ENCODE data around the gene CNNM2. TPM values are rescaled to one million over a fixed set of nuclear protein-coding genes. Genes with fewer than 3 reads are reported as not detected.
"Not testable (repeated sequence)": the region's sequence is repeated elsewhere in the genome, so short reads cannot be mapped to it uniquely, and the experiment has no call there.

Gene CNNM2
- total RNA-seq, 2 experiments from 2014 or later = 4.2 to 4.5 TPM

DNA sequence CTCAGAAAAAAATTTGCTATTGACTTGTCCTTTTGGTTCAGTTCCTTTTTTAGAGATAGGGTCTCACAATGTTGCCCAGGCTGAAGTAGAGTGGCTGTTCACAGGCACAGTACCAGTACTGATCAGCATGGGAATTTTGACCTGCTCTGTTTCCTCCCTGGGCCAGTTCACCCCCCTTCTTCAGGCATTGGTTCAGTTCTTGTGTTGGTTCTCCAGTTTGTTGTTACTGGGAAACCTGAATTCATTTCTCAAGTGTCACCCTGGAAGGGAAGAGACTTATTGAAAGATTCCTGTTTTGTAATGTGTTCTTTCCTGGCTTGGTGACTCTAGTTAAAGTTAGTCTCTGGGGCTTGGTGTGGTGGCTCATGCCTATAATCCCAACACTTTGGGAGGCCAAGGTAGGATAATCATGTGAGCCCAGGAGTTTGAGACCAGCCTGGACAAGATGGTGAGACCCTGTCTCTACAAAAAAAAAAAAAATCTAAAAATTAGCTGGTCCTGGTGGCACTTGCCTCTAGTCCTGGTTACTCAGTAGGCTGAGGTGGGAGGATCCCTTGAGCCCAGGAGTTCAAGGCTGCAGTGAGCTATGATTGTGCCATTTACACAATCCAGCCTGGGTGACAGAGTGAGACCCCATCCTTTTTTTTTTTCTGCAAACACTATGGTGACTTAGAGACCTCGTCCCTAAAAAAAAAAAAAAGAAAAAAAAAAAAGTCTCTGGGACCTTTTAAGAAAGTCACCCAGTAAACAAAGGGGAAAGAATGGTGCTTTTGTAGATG lies 52.7 kb downstream of the CNNM2 start:
- H3K27me3 Mint-ChIP-seq = no peaks in the 10 kb centered on the region
- intact Hi-C loops (cut with DNase I, micrococcal nuclease) = no loop called here
- H3K9me3 Mint-ChIP-seq (ENCODE audit: low read depth) = no peaks in the 10 kb centered on the region
- ChIA-PET CTCF (no interaction called here), POLR2A (no interaction called here)
- no peaks in the 10 kb centered on the region for H3K4me1 Mint-ChIP-seq
- H3K27ac Mint-ChIP-seq = no peak overlapping the region
- no peak for ATAC-seq
- no peak overlapping the region for H3K4me3 Mint-ChIP-seq
- DNase-seq = no peak
- no peaks in the 10 kb centered on the region for H3K36me3 Mint-ChIP-seq (ENCODE audit: low read depth)

DNA sequence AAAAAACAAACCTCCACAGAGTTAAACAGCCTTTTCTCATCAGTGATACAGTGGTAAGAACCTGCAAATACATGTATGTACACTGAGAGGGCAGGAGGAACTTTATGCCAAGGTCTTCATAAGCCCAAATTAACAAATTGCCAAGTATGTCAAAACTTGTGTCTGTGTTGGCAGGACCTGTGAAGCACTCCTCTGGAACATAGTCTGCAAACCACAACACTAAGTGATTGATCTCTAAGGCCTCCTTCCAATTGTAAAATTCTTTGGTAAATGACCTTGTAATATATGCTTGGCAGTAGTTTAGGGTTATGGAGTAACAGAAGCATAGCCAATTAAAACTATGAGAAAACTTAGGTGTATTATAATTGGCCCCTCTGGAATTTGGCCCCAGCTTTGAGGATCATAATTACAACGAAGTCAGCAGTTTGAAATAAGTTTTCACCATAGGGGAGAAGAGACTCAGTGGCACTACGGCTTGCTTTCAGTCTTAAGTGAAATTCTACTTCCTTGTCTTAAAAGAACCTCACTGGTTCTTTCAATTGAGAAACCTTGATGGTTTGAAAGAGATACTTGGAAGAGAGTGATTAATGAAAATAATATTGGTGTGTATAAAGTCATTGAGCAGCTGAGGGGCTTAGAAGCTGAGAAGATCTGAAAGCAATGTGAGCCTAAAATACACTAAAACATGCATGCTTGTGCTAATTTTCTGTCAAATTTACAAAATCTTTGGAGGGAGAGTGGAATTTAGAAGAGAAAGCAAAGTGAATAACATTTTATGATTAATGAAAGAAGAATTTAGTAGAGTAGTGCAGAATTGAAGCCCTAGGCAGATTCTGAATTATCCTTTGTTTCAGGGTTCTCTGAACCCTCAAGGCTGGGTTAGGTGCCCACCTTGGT lies 57.6 kb downstream of the CNNM2 start:
- Mint-ChIP-seq H3K4me3 (no peak overlapping the region), H3K36me3 (ENCODE audit: low read depth) (no peaks in the 10 kb centered on the region), H3K9me3 (ENCODE audit: low read depth) (no peaks in the 10 kb centered on the region), H3K4me1 (no peaks in the 10 kb centered on the region), H3K27me3 (no peaks in the 10 kb centered on the region), H3K27ac (no peak overlapping the region)
- intact Hi-C loops (cut with DNase I, micrococcal nuclease) = no loop called here
- ChIA-PET CTCF (interaction anchor here (1.1 kb wide), 1 partner anchor 58 kb away, joined by 3 read pairs; the partner anchor contains the start of gene CNNM2), POLR2A (no interaction called here)
- DNase-seq = no peak
- ATAC-seq = no peak

DNA sequence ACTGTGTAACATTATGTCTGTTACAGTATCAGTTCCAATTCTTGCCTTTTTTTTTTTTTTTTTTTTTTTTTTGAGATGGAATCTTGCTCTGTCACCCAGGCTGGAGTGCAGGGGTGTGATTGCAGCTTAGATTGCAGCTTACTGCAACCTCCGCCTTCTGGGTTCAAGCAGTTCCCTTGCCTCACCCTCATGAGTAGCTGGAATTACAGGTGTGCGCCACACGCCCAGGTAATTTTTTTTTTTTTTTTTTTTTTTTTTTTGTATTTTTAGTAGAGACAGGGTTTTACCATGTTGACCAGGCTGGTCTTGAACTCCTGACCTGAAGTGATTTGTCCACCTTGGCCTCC lies 58.3 kb downstream of the CNNM2 start:
- H3K4me1 Mint-ChIP-seq; H3K27ac Mint-ChIP-seq; H3K27me3 Mint-ChIP-seq; H3K4me3 Mint-ChIP-seq; H3K9me3 Mint-ChIP-seq (ENCODE audit: low read depth); DNase-seq; H3K36me3 Mint-ChIP-seq (ENCODE audit: low read depth); intact Hi-C loops (cut with DNase I, micrococcal nuclease); POLR2A ChIA-PET; ATAC-seq: not testable (repeated sequence)
- CTCF ChIA-PET = interaction anchor here (1.1 kb wide), 1 partner anchor 59 kb away, joined by 3 read pairs; the partner anchor contains the start of gene CNNM2

DNA sequence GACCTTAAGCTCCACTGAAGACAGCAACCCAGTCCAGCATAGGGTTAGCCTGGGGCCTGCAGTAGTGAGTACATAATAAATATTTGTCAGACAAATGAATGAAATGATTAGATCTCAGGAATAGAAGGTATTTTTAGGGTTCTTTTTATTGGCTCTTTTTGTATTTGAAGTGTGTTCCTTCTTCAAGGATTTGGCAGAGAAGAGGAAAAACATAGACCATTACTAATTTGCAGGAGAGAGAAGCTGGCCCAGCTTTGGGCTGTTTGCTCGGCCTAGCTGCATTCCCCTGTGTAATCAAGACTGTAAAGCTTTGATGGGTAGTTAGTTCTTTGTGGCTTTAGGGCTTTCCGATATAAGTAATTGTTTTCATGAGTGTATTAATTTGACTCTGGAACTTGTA lies 64.2 kb downstream of the CNNM2 start:
- CTCF ChIA-PET = no interaction called here
- no peaks in the 10 kb centered on the region for H3K9me3 Mint-ChIP-seq (ENCODE audit: low read depth)
- H3K27me3 Mint-ChIP-seq = no peaks in the 10 kb centered on the region
- intact Hi-C loops (cut with DNase I, micrococcal nuclease) = no loop called here
- POLR2A ChIA-PET = no interaction called here
- ATAC-seq = no peak
- H3K36me3 Mint-ChIP-seq (ENCODE audit: low read depth) = peaks cover 2% of the 10 kb centered on the region
- no peaks in the 10 kb centered on the region for H3K4me1 Mint-ChIP-seq
- H3K4me3 Mint-ChIP-seq = no peak overlapping the region
- H3K27ac Mint-ChIP-seq = no peak overlapping the region
- no peak for DNase-seq

DNA sequence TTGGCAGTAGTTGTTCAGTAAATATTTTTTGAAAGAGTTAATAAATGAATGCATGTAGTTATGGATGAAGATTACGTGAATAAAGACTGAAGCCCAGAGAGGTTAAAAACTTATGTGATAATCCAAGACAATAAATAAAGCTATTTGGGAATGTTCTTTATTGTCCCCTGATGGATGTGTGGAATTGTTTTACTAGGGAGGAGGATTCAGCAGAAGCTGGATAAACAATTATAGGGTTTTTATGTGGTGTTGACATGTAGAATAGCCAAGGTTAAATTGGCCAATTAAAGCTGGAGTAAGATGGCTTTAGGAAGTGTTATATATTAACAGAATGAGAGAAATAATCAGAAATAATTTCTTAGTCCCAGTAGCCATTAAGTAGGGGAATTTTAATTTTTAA lies 66.0 kb downstream of the CNNM2 start:
- no peaks in the 10 kb centered on the region for H3K27me3 Mint-ChIP-seq
- ATAC-seq (no peak), DNase-seq (no peak)
- POLR2A ChIA-PET = no interaction called here
- CTCF ChIA-PET = interaction anchor here (0.6 to 1.1 kb wide), 3 partner anchors 16 to 32 kb away, joined by 3 read pairs; no protein-coding TSS in a partner anchor
- no peak overlapping the region for H3K4me3 Mint-ChIP-seq
- H3K27ac Mint-ChIP-seq = no peak overlapping the region
- intact Hi-C loops (cut with DNase I, micrococcal nuclease) = no loop called here
- no peaks in the 10 kb centered on the region for H3K9me3 Mint-ChIP-seq (ENCODE audit: low read depth)
- no peaks in the 10 kb centered on the region for H3K4me1 Mint-ChIP-seq
- peaks cover 2% of the 10 kb centered on the region for H3K36me3 Mint-ChIP-seq (ENCODE audit: low read depth)

DNA sequence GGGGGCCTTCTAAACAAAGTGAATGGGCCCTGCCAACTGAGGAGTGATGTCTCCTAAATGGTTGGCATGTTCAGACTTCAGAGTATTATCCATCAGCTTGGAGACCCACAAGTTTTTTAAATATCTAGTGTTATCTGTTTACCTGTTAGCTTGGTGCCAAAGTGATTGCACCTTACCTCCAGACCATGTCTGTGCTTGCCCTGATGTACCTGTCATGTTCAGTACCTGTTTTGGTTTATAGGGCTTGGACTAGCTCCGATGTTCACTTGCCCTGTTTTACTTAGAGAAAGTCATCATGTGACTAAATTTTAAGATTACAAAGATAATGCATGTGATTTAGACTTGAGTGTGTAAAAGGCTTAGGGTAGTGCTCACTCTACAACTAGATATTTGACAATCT lies 67.7 kb downstream of the CNNM2 start:
- intact Hi-C loops (cut with DNase I, micrococcal nuclease) = no loop called here
- CTCF ChIA-PET = interaction anchor here (0.6 to 0.7 kb wide), 2 partner anchors 11 to 138 kb away, joined by 3 read pairs; no protein-coding TSS in a partner anchor
- H3K9me3 Mint-ChIP-seq (ENCODE audit: low read depth) = no peaks in the 10 kb centered on the region
- DNase-seq = no peak
- peaks cover 2% of the 10 kb centered on the region for H3K4me1 Mint-ChIP-seq
- H3K27ac Mint-ChIP-seq = no peak overlapping the region
- no peaks in the 10 kb centered on the region for H3K27me3 Mint-ChIP-seq
- peaks cover 2% of the 10 kb centered on the region for H3K36me3 Mint-ChIP-seq (ENCODE audit: low read depth)
- H3K4me3 Mint-ChIP-seq = no peak overlapping the region
- POLR2A ChIA-PET = no interaction called here
- no peak for ATAC-seq

DNA sequence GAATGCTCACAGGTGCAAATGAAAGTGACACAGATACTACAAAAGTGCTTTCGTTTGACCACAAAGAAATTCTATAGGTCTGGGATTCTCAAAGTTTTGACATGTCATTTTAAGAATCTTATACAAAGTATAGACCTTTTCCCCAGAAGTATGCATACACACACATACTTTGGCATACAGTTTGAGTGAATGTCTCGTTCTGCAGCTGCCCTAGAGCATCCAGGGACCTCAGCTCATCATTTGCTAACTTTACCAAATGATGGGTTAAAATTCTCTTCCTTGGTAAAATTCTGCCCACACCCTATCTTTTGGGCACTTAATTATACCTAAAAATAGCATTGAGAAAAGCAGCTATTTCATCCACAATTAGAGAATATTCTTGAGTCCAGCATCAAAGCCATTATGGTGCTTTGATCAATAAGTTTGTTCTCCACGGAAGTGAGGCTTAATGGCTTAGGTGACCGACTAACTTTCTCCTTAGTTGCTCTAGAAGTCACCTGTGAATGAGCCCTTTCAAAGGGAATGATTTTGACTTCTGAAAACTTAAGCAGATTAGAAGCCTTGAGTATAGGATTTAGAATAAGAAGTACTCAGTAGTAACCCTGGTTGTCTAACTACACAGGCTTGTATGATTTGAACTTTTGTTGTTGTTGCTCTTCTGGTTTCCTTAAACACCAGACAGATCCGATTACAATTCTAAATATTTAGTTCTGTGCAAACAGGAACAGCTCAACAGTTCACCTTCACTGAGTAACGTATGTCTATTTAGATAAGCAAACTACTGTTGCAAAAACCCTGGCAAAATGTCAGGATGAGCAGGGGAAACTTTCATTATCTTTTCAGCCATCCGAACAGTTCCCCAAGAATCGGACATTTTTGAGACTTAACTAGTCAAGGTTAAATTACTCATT lies 70.6 kb downstream of the CNNM2 start:
- Mint-ChIP-seq H3K36me3 (ENCODE audit: low read depth) (no peaks in the 10 kb centered on the region), H3K9me3 (ENCODE audit: low read depth) (no peaks in the 10 kb centered on the region), H3K27me3 (no peaks in the 10 kb centered on the region), H3K27ac (no peak overlapping the region), H3K4me3 (no peak overlapping the region), H3K4me1 (peaks cover 2% of the 10 kb centered on the region)
- POLR2A ChIA-PET = no interaction called here
- CTCF ChIA-PET = interaction anchor here (1.2 kb wide), 1 partner anchor 27 kb away, joined by 3 read pairs; no protein-coding TSS in a partner anchor
- ATAC-seq (no peak), DNase-seq (no peak)
- intact Hi-C loops (cut with DNase I, micrococcal nuclease) = no loop called here

DNA sequence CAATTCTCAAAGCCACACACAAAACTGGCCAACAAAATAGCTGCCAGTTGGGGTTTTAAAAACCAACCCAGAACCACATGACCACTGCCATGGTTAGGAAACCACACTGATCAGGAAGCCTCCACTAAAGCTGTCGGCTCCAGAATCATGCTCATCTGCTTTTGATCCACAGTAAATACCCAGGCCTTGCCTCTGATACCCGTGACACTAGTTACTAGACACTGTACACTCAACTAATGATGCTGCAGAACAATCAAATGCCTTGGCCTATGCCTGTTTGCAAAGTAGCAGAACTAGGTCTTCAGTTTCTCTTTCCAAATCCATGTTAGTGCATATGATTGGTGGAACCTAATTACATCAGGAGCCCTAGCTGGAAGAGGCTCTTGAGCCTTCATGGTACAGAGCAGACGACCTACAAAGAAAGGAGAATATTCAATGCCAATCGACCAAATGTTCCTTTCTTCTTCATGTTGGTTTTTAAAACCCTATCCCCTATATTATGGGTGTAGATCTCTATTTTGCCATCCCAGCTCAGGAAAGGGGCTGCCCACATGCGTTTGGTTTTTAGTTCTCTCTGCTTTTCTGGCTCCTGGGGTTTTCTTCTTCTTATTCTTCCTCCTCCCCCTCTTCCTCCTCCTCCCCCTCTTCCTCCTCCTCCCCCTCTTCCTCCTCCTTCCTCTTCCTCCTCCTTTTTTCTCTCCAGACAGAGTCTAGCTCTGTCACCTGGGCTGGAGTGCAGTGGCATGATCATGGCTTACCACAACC lies 76.6 kb downstream of the CNNM2 start:
- Mint-ChIP-seq H3K9me3 (ENCODE audit: low read depth) (peaks cover 1% of the 10 kb centered on the region), H3K4me3 (no peak overlapping the region), H3K4me1 (peaks cover 9% of the 10 kb centered on the region), H3K36me3 (ENCODE audit: low read depth) (no peaks in the 10 kb centered on the region), H3K27ac (no peak overlapping the region), H3K27me3 (no peaks in the 10 kb centered on the region)
- ChIA-PET POLR2A (interaction anchor here (0.6 kb wide), 1 partner anchor 374 kb away, joined by 3 read pairs; no protein-coding TSS in a partner anchor), CTCF (interaction anchor here (0.9 kb wide), 1 partner anchor 93 kb away, joined by 3 read pairs; no protein-coding TSS in a partner anchor)
- DNase-seq = no peak
- ATAC-seq = peak; percentile 66
- intact Hi-C loops (cut with DNase I, micrococcal nuclease) = no loop called here

DNA sequence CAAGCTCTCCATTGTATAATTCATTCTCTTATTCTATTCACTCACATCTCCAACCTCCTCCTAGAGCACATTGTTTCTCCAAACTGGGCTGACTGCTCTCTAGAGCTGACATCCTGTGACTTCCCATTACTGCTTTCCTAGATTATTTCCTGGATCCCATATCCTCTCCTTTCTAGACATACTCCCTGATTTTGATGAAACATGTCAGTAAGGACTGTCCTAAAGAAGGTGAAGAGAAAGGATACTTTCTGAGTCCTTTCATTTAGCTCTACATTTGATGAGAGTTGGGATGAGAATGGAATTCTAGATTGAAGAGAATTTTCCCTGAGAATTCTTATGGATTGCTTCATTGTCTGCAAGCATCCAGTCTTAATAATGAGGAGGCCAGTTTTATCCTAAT lies 78.8 kb downstream of the CNNM2 start:
- Mint-ChIP-seq H3K27ac (no peak overlapping the region), H3K27me3 (no peaks in the 10 kb centered on the region), H3K36me3 (ENCODE audit: low read depth) (no peaks in the 10 kb centered on the region), H3K4me3 (no peak overlapping the region), H3K9me3 (ENCODE audit: low read depth) (peaks cover 2% of the 10 kb centered on the region), H3K4me1 (peaks cover 7% of the 10 kb centered on the region)
- ChIA-PET CTCF (interaction anchor here (0.8 to 1.1 kb wide), 2 partner anchors 11 to 57 kb away, joined by 3 read pairs; no protein-coding TSS in a partner anchor), POLR2A (interaction anchor here (0.5 to 0.6 kb wide), 2 partner anchors 40 to 187 kb away, joined by 3 to 5 read pairs; no protein-coding TSS in a partner anchor)
- intact Hi-C loops (cut with DNase I, micrococcal nuclease) = no loop called here
- ATAC-seq (no peak), DNase-seq (no peak)

DNA sequence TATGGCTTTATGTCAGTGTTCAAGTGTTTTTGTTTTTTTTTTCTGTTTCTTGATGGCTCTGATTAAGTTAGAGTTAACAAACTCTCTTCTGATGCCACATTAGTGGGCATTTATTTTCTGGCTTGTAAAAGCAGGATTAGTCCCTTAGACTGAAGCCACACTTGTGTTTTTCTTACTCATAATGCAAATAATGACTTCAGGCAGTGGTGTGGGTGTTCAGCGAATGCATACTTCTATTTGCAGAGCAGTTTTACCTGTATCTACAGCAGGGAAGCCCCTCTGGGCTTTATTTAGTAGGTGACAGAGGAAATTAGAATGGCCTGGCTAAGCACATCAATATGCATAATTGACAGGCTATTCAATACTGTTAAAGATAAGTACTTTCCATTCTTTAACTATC lies 79.9 kb downstream of the CNNM2 start:
- Mint-ChIP-seq H3K27ac (no peak overlapping the region), H3K4me3 (no peak overlapping the region), H3K4me1 (peaks cover 7% of the 10 kb centered on the region), H3K27me3 (no peaks in the 10 kb centered on the region), H3K9me3 (ENCODE audit: low read depth) (peaks cover 2% of the 10 kb centered on the region), H3K36me3 (ENCODE audit: low read depth) (no peaks in the 10 kb centered on the region)
- DNase-seq (no peak), ATAC-seq (no peak)
- CTCF ChIA-PET = no interaction called here
- intact Hi-C loops (cut with DNase I, micrococcal nuclease) = no loop called here
- POLR2A ChIA-PET = no interaction called here

Data from activated CD4-positive, alpha-beta T cell treated with anti-CD3 and anti-CD28 coated beads for 36 hours (primary cell).